ENCODE measurements around the gene CTSZ.

The CTSZ gene

DNA sequence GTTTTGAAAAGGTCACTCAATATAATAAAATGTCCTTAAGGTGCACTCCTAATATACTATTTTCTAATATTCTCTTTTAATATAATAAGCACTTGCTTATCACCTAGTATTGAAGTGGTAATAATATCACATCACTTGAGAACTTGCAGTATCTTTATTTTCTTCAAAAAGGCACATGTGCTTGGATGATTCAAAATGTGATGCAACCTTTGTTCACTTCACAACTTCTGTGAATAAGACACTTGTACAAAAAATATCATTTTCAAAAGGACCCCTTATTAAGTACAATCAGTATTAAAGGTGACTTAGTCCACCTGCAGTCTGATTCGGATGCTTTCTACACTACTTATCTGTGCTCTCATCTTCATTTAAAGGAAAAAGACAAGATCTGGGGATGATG is 32.2 kb upstream of the CTSZ start:
- no peaks in the 10 kb centered on the region for H3K9me3 Mint-ChIP-seq
- H3K27ac Mint-ChIP-seq = no peak overlapping the region
- H3K27me3 Mint-ChIP-seq = no peaks in the 10 kb centered on the region
- H3K36me3 Mint-ChIP-seq = peaks cover 46% of the 10 kb centered on the region
- no peak for ATAC-seq
- H3K4me3 Mint-ChIP-seq = no peak overlapping the region
- peaks cover 40% of the 10 kb centered on the region for H3K4me1 Mint-ChIP-seq

DNA sequence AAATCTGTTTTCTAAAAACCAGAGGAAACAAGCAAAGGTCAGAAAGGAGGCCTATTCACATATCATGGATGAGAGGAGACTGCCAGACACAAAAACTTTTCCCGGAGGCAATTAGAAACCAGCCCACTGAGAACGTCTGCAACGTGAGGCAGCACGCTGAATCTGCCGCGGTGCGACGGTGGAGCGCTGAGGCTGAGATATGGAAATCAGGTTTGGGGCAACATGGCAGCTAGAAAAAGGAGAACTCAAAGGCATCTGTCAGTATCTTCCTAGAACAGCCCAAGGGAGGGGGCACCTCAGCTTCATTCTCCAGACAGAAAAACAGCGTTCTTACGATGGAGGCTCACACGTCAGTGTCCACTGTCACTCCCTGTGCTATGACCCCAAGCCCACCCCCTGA is 30.3 kb upstream of the CTSZ start:
- Mint-ChIP-seq H3K4me3 (no peak overlapping the region), H3K9me3 (no peaks in the 10 kb centered on the region), H3K36me3 (peaks cover 51% of the 10 kb centered on the region), H3K27me3 (no peaks in the 10 kb centered on the region), H3K27ac (no peak overlapping the region), H3K4me1 (peaks cover 32% of the 10 kb centered on the region)
- no peak for ATAC-seq

DNA sequence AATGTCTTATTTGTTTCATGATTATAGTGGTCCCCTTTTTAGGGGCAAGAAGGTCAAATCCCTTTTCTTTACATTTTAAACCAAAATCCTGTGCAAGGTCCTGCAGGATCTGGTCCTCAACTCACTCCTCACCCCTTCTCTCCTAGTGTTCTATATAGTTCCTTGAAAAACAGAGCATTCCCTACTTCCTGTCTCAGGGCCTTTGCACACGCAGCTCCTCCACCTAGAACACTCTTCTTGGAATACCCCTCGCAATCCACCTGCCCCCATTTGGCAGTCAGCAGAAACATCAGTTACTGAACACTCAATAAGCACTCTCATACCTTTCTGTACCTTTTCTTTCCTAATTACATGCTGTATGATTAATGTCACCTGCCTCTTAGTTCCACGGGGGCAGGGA is 28.3 kb upstream of the CTSZ start:
- Mint-ChIP-seq H3K27ac (no peak overlapping the region), H3K27me3 (no peaks in the 10 kb centered on the region), H3K9me3 (no peaks in the 10 kb centered on the region), H3K4me3 (no peak overlapping the region), H3K4me1 (peaks cover 21% of the 10 kb centered on the region), H3K36me3 (peaks cover 49% of the 10 kb centered on the region)
- ATAC-seq = no peak

DNA sequence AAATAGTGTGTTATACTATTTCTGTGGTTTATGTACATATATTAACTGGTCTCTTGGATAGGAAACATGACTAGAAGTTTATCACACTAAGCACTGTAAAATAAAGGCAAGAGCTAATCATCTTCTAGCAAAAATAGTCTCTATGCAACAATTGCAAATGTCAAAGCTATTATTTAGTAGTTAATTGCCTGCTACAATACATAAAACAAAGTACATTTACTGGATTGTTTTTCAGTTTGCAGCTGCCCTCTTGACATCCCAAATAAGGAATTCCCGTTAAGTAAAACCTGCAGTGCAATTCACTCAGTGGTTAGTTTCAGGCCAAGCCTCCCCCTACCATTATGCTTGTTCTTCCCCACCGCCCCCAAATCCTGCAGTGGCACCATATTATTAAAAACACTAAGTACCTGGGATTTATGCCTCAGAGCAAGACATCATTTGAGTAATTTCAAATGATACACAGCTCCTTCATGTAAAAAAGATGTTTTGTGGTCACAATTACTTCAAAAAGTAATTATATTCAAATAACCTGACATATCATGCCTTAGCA is 26.6 kb upstream of the CTSZ start:
- no peak overlapping the region for H3K27ac Mint-ChIP-seq
- H3K4me3 Mint-ChIP-seq = no peak overlapping the region
- no peaks in the 10 kb centered on the region for H3K9me3 Mint-ChIP-seq
- H3K36me3 Mint-ChIP-seq = peaks cover 52% of the 10 kb centered on the region
- H3K27me3 Mint-ChIP-seq = no peaks in the 10 kb centered on the region
- peaks cover 25% of the 10 kb centered on the region for H3K4me1 Mint-ChIP-seq
- no peak for ATAC-seq

DNA sequence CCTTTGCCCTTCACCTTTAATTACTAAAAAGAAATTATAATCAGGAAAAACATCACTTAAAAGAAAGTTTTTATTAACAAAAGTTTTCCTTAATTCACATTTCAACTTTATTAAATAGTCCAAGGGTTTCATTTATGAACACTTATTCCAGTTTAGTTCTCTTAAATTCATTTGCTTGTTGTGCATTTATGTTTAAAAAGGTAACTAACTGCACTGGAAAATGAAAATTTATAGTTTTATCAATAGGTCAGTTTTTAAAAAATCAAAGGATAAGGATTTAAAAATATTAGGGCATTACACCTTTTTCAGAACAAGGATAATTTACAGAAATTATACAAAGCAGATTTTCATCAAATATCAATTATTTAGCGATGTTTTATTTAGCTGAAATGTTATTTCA is 26.0 kb upstream of the CTSZ start:
- H3K4me3 Mint-ChIP-seq = peak overlapping the region; percentile 98
- H3K36me3 Mint-ChIP-seq = peaks cover 52% of the 10 kb centered on the region
- no peak for ATAC-seq
- no peaks in the 10 kb centered on the region for H3K9me3 Mint-ChIP-seq
- H3K27me3 Mint-ChIP-seq = no peaks in the 10 kb centered on the region
- H3K4me1 Mint-ChIP-seq = peaks cover 27% of the 10 kb centered on the region
- H3K27ac Mint-ChIP-seq = peak overlapping the region; percentile 96

DNA sequence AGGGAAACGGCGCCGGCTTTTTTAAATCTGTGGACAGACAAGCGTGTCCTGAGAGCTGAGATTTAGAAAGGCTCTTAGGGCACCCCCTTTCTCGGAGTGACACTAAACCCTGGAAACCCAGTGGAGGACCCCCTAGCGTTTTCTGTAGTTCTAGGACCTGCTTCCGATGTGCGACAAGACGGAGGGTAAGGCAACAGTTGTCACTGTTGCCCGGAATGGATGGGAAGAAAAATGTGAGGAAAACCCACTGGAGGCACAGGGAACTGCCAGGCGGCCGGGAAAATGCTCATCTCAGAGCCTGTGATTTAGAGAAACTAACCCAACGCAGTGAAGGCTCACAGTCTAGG is 25.6 kb upstream of the CTSZ start:
- peaks cover 53% of the 10 kb centered on the region for H3K36me3 Mint-ChIP-seq
- H3K27ac Mint-ChIP-seq = peak overlapping the region; percentile 96
- H3K4me3 Mint-ChIP-seq = peak overlapping the region; percentile 98
- H3K4me1 Mint-ChIP-seq = peaks cover 28% of the 10 kb centered on the region
- H3K9me3 Mint-ChIP-seq = no peaks in the 10 kb centered on the region
- H3K27me3 Mint-ChIP-seq = no peaks in the 10 kb centered on the region
- ATAC-seq = peak; percentile 56

DNA sequence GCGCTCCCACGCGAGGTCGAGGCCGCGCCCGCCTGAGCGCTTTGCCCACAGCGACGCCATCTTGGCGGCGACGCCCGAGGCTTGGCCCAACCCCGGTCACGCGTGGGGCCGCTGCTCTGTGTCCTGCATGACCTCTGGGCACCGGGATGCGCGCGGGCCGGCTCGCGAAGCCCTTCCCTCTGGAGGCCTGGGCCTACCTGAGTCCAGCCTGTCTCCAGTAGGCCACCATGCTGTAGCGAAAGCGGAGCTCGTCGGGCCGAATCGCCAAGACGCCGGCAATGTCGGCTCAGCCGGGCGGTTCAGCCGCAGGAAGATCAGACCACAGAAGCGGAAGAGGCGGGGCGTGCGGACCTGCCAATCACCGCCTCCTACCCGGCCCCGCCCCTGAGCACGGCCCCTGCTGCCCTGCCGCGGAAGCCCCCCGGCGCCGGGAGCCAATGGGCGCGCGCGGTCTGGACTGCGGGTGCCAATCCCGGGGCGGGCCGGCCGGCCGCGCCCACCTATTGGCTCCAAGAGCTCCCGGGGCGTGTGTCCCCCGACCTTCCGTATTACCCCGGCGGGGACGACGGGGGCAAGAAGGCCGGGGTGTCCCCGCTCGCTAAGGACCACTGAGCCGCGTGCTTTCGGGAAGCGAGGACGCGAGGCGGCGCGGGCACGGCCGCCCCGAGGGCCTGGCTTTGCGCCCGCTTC is 25.1 kb upstream of the CTSZ start, which contains the start of gene ATP5F1E:
ATP5F1E (minus strand) TSS at position 313 of the 690 bp plus-strand sequence; CDS start at position 229, 84 bp downstream.
- no peaks in the 10 kb centered on the region for H3K27me3 Mint-ChIP-seq
- peak; percentile 99 for ATAC-seq
- H3K4me3 Mint-ChIP-seq = peak within 1 kb of the TSS; percentile 98
- H3K36me3 Mint-ChIP-seq = peaks cover 57% of the 10 kb centered on the region
- peaks cover 34% of the 10 kb centered on the region for H3K4me1 Mint-ChIP-seq
- H3K27ac Mint-ChIP-seq = peak within 1 kb of the TSS; percentile 96
- H3K9me3 Mint-ChIP-seq = no peaks in the 10 kb centered on the region

DNA sequence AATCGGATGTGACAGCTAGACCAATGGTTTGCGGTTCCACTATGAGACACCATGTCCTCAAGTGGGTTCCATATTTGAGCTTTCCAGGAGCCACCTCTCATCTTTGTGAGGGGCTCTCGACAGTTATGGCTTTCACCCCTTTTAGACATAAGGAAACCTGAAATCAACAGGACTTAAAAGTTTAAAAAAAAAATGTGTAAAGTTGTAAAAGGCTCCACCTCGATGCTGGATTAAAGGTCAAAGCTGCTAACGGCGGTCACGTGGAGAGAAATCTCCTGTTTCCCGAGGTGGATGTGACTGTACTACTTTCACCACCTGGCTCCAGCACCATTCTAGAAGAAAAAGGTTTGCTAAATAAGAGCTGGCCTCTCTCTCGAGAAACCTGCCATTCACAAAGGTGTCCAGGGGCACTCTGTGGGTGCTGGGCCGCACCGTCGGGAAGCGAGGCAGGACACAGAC is 24.5 kb upstream of the CTSZ start:
- Mint-ChIP-seq H3K4me1 (peaks cover 39% of the 10 kb centered on the region), H3K27me3 (no peaks in the 10 kb centered on the region), H3K9me3 (no peaks in the 10 kb centered on the region), H3K36me3 (peaks cover 57% of the 10 kb centered on the region), H3K27ac (peak overlapping the region; percentile 96), H3K4me3 (peak overlapping the region; percentile 98)
- ATAC-seq = no peak

DNA sequence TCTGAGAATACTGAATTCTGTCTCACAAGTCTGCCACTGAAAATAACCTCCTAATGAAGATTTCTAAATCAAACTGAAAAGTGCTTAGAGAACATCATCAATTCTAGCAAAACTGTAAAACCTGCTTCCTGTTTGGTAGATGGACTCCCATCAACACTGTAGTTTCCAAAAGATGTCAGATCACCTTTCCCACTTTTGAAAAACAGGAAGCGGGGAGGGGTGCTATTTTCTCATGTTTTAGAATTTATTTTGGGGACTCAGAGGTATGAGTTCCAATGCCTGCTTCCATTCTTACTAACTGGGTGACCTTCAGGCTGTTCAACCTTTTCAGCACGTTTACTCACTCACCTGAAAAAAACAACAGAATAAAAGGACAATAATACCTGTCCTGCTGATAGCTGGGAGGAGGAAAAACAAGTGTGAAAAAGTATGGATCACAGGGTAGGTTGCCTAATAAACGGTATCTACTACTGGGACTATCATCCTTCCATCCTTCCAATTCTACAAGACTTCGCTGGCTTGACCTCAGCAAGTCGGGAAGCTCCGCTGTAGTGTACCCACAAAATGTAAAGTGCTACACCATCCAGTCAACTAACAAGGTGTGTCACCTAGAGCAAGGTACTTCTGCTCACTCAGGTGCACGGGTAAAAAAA is 24.0 kb upstream of the CTSZ start:
- ATAC-seq = no peak
- Mint-ChIP-seq H3K4me1 (peaks cover 41% of the 10 kb centered on the region), H3K27ac (peak overlapping the region; percentile 96), H3K27me3 (no peaks in the 10 kb centered on the region), H3K36me3 (peaks cover 55% of the 10 kb centered on the region), H3K4me3 (peak overlapping the region; percentile 98), H3K9me3 (no peaks in the 10 kb centered on the region)

DNA sequence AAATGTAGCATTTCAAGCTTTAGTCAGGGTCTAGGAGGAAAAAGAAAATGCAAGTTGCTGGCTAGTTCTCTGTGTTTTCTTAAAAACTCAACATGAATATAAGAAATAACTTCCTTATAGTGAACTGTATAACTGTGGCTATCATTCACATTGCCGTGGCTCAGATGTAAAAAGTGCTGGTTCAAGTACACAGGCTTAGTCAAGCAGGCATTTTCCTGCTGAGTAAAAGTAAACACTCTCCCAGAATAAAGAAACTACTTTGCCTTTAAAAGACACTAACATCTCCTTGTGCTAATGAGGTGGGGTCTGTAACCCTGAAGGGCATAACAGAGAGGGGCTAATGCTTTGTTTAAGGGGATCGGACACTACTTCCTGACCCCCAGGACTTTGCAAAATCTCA is 21.8 kb upstream of the CTSZ start:
- Mint-ChIP-seq H3K9me3 (no peaks in the 10 kb centered on the region), H3K27me3 (no peaks in the 10 kb centered on the region), H3K4me3 (peak overlapping the region; percentile 18), H3K4me1 (peaks cover 49% of the 10 kb centered on the region), H3K36me3 (peaks cover 59% of the 10 kb centered on the region), H3K27ac (no peak overlapping the region)
- no peak for ATAC-seq

DNA sequence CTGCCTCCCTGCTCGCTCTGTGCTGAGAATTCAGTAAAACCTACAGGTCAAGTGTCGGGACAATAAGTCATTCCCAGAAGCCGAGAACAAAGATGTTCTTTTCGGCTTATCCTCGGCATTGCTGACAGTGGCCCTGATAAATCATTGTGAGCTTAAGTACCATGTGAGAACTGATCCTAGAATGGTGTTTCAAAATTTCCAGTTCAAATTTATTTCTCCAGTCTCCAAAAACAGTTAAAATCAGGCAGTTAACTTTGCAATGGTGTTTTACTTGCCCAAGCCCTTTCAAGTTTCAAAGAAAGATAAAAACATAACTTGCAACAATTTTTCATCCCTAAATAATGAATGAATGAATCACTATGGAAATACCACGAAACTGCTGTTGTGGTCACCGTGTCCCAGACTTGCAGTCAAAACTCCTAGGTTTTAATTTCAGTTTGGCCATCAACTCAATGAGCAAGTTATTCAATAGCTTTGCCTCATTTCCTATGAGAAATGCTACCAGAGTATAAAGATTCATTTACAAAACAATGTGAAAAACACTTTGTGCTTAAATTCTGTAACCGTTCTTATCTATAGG is 20.8 kb upstream of the CTSZ start:
- H3K4me3 Mint-ChIP-seq = no peak overlapping the region
- H3K36me3 Mint-ChIP-seq = peaks cover 66% of the 10 kb centered on the region
- no peak for ATAC-seq
- H3K27me3 Mint-ChIP-seq = no peaks in the 10 kb centered on the region
- H3K27ac Mint-ChIP-seq = peak overlapping the region; percentile 7
- peaks cover 49% of the 10 kb centered on the region for H3K4me1 Mint-ChIP-seq
- H3K9me3 Mint-ChIP-seq = no peaks in the 10 kb centered on the region

DNA sequence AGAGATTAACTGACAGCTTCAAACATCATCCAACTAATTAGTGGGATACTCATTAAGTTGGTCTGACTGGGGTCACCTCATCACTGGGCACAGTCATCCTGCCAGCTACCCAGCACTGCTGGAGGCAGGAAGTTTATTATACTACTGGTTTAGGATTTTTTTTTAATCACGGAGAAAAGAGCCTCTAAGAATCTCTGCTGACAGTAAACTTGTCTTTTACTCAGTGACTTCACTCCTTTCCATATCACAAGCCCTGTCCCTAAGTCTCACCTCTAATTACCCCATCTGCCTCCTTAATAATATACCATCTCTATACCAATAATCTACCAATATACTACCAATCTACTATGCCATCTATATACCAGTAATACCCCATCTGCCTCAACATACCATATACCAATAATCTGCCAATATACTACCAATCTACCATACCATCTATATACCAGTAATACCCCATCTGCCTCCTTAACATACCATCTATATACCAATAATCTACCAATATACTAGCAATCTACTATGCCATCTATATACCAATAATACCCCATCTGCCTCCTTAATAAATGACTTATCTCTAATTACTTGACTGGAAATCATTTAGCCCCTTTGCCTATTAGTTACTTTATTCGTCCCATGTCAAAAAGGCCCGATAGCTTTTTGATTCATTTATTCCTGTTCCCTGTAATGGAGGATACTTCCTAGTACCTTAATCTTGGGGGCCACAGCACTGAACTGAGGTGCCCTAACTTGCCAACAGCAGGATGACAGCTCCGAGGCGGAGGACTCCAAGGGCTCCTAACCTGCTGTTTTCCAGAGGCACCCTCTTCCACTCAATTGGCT is 20.1 kb upstream of the CTSZ start:
- Mint-ChIP-seq H3K36me3 (peaks cover 69% of the 10 kb centered on the region), H3K4me1 (peaks cover 48% of the 10 kb centered on the region), H3K27ac (peak overlapping the region; percentile 7), H3K4me3 (no peak overlapping the region), H3K27me3 (no peaks in the 10 kb centered on the region), H3K9me3 (no peaks in the 10 kb centered on the region)
- no peak for ATAC-seq

DNA sequence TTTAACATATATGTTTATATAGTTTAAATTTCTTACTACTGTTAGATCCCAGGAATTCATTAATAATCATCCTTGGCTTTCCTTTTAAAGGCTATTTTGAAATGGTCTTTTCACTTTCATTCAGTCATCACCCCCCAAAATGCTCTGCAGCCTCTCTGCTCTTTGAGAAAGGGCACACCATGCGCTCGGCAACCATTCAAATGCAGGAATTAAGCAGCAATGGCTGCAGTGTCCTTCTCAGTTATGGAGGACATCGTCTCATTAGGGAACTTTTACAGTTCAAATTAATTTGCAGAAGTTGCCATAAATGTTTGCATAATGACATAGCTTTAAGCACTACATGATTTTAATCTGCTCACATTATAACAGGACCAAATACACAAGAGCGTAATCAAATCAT is 18.5 kb upstream of the CTSZ start:
- Mint-ChIP-seq H3K9me3 (no peaks in the 10 kb centered on the region), H3K27ac (no peak overlapping the region), H3K36me3 (peaks cover 66% of the 10 kb centered on the region), H3K27me3 (no peaks in the 10 kb centered on the region), H3K4me1 (peaks cover 48% of the 10 kb centered on the region), H3K4me3 (no peak overlapping the region)
- no peak for ATAC-seq

DNA sequence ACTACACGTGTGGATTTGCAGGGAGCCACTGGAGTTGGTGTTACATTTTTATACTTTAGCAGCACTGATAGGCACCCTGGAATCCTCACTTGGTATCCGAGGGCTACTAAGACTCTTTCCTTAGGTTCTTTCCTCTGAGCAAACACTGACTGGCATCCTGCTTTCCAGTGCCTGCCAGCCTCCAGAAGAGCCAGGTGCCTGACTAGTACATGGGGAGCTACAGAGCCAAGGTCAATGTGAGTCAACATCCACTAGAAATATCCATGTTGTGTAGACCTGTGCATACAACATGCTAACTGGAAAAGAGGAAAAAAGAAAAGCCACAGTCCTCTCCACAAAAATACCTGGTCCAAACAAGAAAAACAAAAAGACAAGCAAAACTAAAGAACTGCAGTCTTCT is 18.0 kb upstream of the CTSZ start:
- no peaks in the 10 kb centered on the region for H3K9me3 Mint-ChIP-seq
- peaks cover 62% of the 10 kb centered on the region for H3K36me3 Mint-ChIP-seq
- ATAC-seq = no peak
- no peak overlapping the region for H3K4me3 Mint-ChIP-seq
- H3K4me1 Mint-ChIP-seq = peaks cover 44% of the 10 kb centered on the region
- H3K27ac Mint-ChIP-seq = no peak overlapping the region
- no peaks in the 10 kb centered on the region for H3K27me3 Mint-ChIP-seq

DNA sequence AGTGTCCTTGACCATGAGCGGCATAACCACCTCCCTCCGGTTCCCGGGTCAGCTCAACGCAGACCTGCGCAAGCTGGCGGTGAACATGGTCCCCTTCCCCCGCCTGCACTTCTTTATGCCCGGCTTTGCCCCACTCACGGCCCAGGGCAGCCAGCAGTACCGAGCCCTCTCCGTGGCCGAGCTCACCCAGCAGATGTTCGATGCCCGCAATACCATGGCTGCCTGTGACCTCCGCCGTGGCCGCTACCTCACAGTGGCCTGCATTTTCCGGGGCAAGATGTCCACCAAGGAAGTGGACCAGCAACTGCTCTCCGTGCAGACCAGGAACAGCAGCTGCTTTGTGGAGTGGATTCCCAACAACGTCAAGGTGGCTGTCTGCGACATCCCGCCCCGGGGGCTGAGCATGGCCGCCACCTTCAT is 17.1 kb upstream of the CTSZ start:
- no peak overlapping the region for H3K27ac Mint-ChIP-seq
- H3K27me3 Mint-ChIP-seq = no peaks in the 10 kb centered on the region
- H3K9me3 Mint-ChIP-seq = no peaks in the 10 kb centered on the region
- H3K4me1 Mint-ChIP-seq = peaks cover 35% of the 10 kb centered on the region
- no peak overlapping the region for H3K4me3 Mint-ChIP-seq
- peaks cover 55% of the 10 kb centered on the region for H3K36me3 Mint-ChIP-seq
- ATAC-seq = no peak
